Prostate gland (tissue), 2 donors: Measurements from ENCODE around the gene LMNA. TPM values are rescaled to one million over a fixed set of nuclear protein-coding genes. Genes with fewer than 3 reads are reported as not detected.
"Not testable (repeated sequence)": the region's sequence is repeated elsewhere in the genome, so short reads cannot be mapped to it uniquely, and the experiment has no call there.

ENCODE experiments used
- DNase-seq: peaks from one replicate; pipeline ENCODE4 v3.0.0-alpha.2; 2019; ENCODE audit warnings: low spot score
- H3K27ac ChIP-seq, 2 donors: fragments of 200-600 bp; sonication (generic); 2 replicates each; pipeline ENCODE4 v1.5.1; 2017 to 2019
- H3K27me3 ChIP-seq: fragments of 200-600 bp; sonication (generic); replicated peaks from 2 replicates; pipeline ENCODE4 v1.5.1; 2019; ENCODE audit not compliant: insufficient read depth
- H3K36me3 ChIP-seq, 2 donors: fragments of 200-600 bp; sonication (generic); 1 replicate in 1 of 2; 2 replicates in 1 of 2; pipeline versions ENCODE4 v1.5.1 to v1.8.1; 2017 to 2019
- H3K4me1 ChIP-seq: fragments of 200-600 bp; sonication (generic); replicated peaks from 2 replicates; pipeline ENCODE4 v1.5.1; 2019
- H3K4me3 ChIP-seq, 2 donors: fragments of 200-600 bp; sonication (generic); 2 replicates each; pipeline ENCODE4 v1.5.1; 2017 to 2019
- H3K9me3 ChIP-seq: fragments of 200-600 bp; sonication (generic); 2 replicates; pipeline ENCODE4 v1.5.1; 2017
- CTCF ChIP-seq, 4 experiments: fragments of 200-600 bp in 2 of 4; fragments of 450-650 bp in 2 of 4; sonication (generic) in 2 of 4; IDR thresholded peaks; 1 replicate in 3 of 4; 2 replicates in 1 of 4; pipeline ENCODE4 v1.5.1; 2016 to 2019; ENCODE audit warnings: antibody characterized with exemption in 4 of 4, mild to moderate bottlenecking in 2 of 4, moderate library complexity in 2 of 4
- POLR2A ChIP-seq: fragments of 450-650 bp; IDR thresholded peaks from one replicate; pipeline ENCODE4 v1.6.1; 2016; ENCODE audit warnings: antibody characterized with exemption, mild to moderate bottlenecking
- POLR2AphosphoS5 ChIP-seq: sonication (generic); formaldehyde crosslinking; IDR thresholded peaks from one replicate; pipeline ENCODE4 v1.6.1; 2017; ENCODE audit warnings: antibody characterized with exemption
- WGBS: methylation state at CpG from one replicate; pipeline ENCODE4 v1.1.5; 2018; 5-methylcytosine and 5-hydroxymethylcytosine counted together
- intact Hi-C: fragments of 100-400 bp; cut with DNase I; formaldehyde crosslinking; loops from one replicate; pipeline ENCODE4 v1.14.2; 2022
- total RNA-seq, 2 donors: library from RNA; depleted of rRNA; stranded (reverse); fragments of >200 nt; gene quantifications; one replicate each; pipeline ENCODE4 v1.1.0, GENCODE V29; 2016

The LMNA gene
- total RNA-seq, 2 donors from 2014 or later: 227 to 265 TPM

GRCh38 chr1:156124557-156125483, 10.3 kb downstream of the LMNA start:
- Histone ChIP-seq H3K36me3 (no peaks in the 10 kb centered on the region), H3K9me3 (no peaks in the 10 kb centered on the region), H3K4me3 (no peak overlapping the region), H3K27me3 (no peaks in the 10 kb centered on the region), H3K27ac (peak overlapping the region; percentile 93 to 94), H3K4me1 (peaks cover 68% of the 10 kb centered on the region)
- WGBS: 42% methylated on average over 17 of the region's 17 CpGs
- intact Hi-C loops: no loop called here
- DNase-seq: peak; percentile 64
- TF ChIP-seq POLR2AphosphoS5 (peak; percentile 65), CTCF (IDR thresholded peaks at IDR 0.05) (no peak), POLR2A (peak; percentile 84)

- intact Hi-C loops, H3K9me3 ChIP-seq, H3K4me3 ChIP-seq, H3K27me3 ChIP-seq, H3K36me3 ChIP-seq, DNase-seq: not testable (repeated sequence)
- Histone ChIP-seq H3K27ac (peak overlapping the region; percentile 93 to 94), H3K4me1 (peaks cover 61% of the 10 kb centered on the region)
- 77% methylated on average over 10 of the region's 10 CpGs for WGBS
Measured at GRCh38 chr1:156125544-156125943, 11.0 kb downstream of the LMNA start.

GRCh38 chr1:156126043-156126629, 11.6 kb downstream of the LMNA start:
- intact Hi-C loops: no loop called here
- Histone ChIP-seq H3K4me1 (peaks cover 58% of the 10 kb centered on the region), H3K4me3 (no peak overlapping the region), H3K36me3 (peaks cover 0 to 7% of the 10 kb centered on the region in 2 donors), H3K9me3 (no peaks in the 10 kb centered on the region), H3K27me3 (no peaks in the 10 kb centered on the region), H3K27ac (peak overlapping the region; percentile 93 to 94)
- DNase-seq: no peak
- 17% methylated on average over 11 of the region's 11 CpGs for WGBS
- TF ChIP-seq POLR2A: peak; percentile 10
- peak in 3 of 4 experiments; percentile 8 to 28 (median 16) for TF ChIP-seq CTCF (IDR thresholded peaks at IDR 0.05)
- TF ChIP-seq POLR2AphosphoS5: peak; percentile 35

GRCh38 chr1:156126630-156127534, 12.4 kb downstream of the LMNA start:
- H3K4me1 ChIP-seq: peaks cover 51% of the 10 kb centered on the region
- H3K27ac ChIP-seq: peak overlapping the region; percentile 93 to 94
- intact Hi-C loops: no loop called here
- 37% methylated on average over 15 of the region's 15 CpGs for WGBS
- H3K9me3 ChIP-seq: no peaks in the 10 kb centered on the region
- no peak for DNase-seq
- peaks cover 0 to 8% of the 10 kb centered on the region in 2 donors for H3K36me3 ChIP-seq
- H3K4me3 ChIP-seq: no peak overlapping the region
- H3K27me3 ChIP-seq: no peaks in the 10 kb centered on the region
- TF ChIP-seq POLR2A: no peak
- no peak for TF ChIP-seq CTCF (IDR thresholded peaks at IDR 0.05)
- TF ChIP-seq POLR2AphosphoS5: no peak

GRCh38 chr1:156128308-156128653, 13.8 kb downstream of the LMNA start:
- Histone ChIP-seq H3K4me3 (no peak overlapping the region), H3K27ac (peak overlapping the region; percentile 80 to 86), H3K27me3 (no peaks in the 10 kb centered on the region), H3K36me3 (peaks cover 0 to 13% of the 10 kb centered on the region in 2 donors), H3K4me1 (peaks cover 37% of the 10 kb centered on the region), H3K9me3 (no peaks in the 10 kb centered on the region)
- TF ChIP-seq POLR2AphosphoS5: no peak
- TF ChIP-seq CTCF (IDR thresholded peaks at IDR 0.05): no peak
- no peak for TF ChIP-seq POLR2A
- DNase-seq: no peak
- intact Hi-C loops: no loop called here
- WGBS: 38% methylated on average over 2 of the region's 2 CpGs
